Left lobe of liver (tissue), 2 donors: Measurements from ENCODE around the gene ZNF682. TPM values are rescaled to one million over a fixed set of nuclear protein-coding genes. Genes with fewer than 3 reads are reported as not detected.
"Not testable (repeated sequence)": the region's sequence is repeated elsewhere in the genome, so short reads cannot be mapped to it uniquely, and the experiment has no call there.

ENCODE experiments used
- ATAC-seq: fragments of 200-7000 bp; cut with Tn5 transposase; one replicate; pipeline ENCODE4 v1.9.1; 2020; ENCODE audit warnings: mild to moderate bottlenecking, moderate library complexity
- DNase-seq: peaks from one replicate; pipeline ENCODE4 v3.0.0-alpha.2; 2020; ENCODE audit warnings: low spot score
- total RNA-seq: library from RNA; stranded (reverse); gene quantifications from one replicate; pipeline ENCODE4 v1.2.1, GENCODE V29; 2021
- donor health status: DM: no; HTN: no; CAD: no; lungs with moderate emphysema.
- donor health status: DM: no; HTN: yes; CAD: no.

The ZNF682 gene
- total RNA-seq, 1 donor from 2014 or later: 2.8 TPM

DNA sequence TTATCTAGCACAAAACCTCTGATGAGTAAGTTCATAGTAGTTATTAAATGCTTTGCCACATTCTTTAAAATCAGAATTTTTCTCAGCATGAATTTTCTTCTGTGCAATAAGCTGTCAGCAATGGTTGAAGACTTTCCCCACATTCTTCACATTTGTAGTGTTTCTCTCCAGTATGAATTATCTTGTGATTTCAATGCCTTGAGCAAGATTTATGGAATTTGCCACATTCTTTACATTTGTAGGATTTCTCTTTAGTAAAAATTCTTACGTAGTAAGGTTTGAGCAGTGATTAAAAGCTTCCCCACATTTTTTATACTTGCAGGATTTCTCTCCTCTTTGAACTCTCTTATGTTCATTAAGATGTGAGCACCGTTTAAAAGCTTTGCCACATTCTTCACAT lies 33.6 kb downstream of the ZNF682 start:
- ATAC-seq: no peak
- DNase-seq: no peak

DNA sequence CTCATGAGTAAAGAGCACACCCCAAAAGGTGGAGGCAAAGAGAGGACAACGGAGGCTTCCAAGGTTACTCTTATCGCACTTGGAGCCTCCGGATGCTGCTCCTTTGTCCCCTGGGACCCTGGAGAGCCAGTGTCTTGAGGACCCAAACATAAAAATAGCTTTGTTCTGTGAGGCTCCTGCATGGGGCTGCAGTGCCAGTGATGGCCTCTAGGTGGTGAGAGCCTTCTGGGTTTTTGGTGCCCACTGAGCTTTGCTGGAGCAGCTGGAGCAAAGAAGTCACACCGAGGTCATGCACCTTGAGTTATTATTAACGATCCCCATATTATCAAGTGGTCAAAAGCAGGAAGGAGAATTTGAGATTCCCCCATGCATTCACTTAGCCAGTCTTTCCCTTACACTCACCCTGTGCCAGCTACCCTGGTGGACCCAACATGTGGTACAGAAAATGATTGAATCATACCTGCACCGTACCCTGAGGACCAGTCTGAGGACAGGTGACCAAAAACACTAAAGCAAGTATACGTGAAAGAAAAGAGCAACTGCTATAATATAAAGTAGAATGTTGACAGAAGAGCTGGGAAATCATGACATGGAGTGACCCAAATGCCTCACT lies 41.5 kb downstream of the ZNF682 start:
- ATAC-seq (no peak), DNase-seq (no peak)

DNA sequence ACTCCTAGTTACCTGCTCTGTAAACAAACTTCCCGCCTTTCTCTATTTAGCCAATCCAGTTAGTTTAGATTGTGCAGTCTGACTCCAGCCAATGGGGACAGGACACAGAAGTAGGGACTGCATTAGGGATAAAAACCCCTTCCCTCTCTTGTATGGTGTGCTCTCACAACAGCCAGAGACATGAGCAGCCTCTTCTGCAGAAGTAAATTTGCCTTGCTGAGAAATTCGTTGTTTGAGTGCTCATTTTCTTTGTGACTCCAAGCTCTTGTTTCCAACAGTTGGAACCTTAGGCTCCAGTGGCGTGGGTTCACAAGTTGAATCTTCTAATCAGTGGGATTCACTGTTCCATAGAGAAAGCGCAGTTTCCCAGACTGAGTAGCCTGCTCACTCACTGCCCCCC lies 72.4 kb downstream of the ZNF682 start:
- DNase-seq (no peak), ATAC-seq (no peak)

DNA sequence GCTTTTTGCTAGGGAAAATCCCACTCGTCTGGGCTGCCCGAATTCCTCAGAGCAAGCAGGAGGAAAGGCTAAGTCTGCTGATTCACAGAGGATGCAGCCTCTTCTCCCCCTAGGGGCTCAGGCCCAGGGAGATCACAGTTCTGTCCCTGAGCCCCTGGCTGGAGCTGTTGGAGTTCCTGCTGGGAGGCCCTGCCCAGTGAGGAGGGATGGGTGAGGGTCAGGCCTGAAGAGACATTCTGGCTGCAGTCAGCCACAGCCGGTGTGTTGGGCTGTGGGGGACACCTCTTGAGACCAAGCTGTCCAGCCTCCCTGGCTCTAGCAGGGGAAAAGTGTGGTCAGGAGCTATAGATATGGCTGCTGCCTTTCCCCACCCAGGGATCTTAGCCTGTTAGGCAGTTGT lies 73.2 kb downstream of the ZNF682 start:
- ATAC-seq, DNase-seq: not testable (repeated sequence)

DNA sequence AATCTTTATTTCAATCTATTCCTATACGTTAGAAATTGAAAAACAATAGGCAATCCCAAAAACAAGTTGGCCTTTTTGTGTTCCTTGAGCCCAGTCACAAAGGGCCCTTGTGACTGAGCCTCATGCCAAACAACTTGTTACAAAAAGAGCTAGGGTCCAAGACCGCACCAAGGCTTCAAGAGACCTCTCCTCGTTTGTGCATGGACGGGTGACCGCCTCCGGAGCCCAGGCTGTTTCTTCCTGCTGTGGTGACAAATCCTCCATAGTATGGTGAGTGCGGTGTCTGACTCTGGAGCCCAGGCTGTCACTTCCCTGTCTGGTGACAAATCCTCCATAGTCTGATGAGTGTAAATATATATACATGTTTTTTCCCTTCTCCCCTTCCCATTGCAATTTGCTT lies 74.9 kb downstream of the ZNF682 start:
- no peak for ATAC-seq
- no peak for DNase-seq

DNA sequence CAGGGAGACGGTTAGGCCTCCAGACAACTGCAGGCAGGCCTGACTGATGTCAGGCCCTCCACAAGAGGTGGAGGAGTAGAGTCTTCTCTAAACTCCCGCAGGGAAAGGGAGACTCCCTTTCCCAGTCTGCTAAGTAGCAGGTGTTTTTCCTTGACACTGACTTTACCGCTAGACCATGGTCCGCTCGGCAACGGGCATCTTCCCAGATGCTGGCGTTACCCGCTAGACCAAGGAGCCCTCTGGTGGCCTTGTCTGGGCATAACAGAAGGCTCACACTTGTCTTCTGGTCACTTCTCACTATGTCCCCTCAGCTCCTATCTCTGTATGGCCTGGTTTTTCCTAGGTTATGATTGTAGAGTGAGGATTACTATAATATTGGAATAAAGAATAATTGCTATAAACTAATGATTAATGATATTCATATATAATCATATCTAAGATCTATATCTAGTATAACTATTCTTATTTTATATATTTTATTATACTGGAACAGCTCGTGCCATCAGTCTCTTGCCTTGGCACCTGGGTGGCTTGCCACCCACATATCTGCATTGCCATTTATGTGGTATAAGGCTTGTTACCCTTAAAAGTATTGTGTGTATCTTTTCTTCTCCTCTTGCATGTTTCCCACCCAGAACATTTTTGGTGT lies 80.0 kb downstream of the ZNF682 start:
- ATAC-seq: not testable (repeated sequence)
- peak; percentile 71 for DNase-seq

DNA sequence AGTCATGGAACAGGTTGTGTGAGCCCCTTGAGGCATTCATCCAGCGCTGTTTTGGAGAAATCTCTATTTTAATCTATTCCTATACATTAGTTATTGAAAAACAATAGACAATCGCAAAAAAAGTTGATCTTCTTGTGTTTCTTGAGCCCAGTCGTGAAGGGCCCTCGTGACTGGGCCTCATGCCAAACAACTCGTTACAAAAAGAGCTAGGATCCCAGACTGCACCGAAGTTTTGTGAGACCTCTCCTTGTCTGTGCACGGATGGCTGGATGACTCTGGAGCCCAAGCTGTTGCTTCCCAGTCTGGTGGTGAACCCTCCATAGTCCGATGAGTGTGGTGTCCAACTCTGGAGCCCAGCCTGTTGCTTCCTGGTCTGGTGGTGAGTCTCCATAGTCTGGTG lies 81.5 kb downstream of the ZNF682 start:
- ATAC-seq, DNase-seq: not testable (repeated sequence)

DNA sequence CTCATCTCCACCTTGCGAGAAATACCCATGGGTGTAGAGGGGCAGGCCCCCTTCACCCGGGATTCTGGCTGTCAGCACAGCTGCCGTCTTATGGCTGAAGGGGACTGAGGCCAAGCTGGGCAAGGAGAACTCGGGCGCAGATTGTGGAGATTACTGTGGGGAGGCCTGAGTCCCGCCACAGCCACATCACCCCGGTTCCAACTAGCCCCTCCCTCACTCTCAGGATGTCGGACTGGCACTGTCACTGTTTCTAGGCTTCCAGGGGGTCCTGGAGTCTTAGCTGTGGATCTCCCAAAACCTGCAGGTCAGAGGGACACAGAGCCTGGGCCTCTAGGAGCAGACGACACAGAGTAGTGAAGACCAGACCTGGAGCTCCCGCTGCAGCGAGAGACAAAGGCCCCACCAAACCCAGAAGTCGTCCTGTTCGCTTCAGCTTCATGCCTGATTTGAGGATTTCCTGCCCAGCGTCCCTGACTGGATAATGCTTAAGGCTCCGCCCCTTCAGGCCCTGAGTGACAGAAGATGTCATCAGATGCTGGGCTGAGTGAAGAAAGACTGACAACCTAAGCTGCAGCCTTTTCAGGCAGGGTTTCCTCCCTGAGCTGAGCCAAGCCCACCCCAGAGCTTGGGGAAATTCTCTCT lies 82.8 kb downstream of the ZNF682 start:
- DNase-seq (no peak), ATAC-seq (no peak)

DNA sequence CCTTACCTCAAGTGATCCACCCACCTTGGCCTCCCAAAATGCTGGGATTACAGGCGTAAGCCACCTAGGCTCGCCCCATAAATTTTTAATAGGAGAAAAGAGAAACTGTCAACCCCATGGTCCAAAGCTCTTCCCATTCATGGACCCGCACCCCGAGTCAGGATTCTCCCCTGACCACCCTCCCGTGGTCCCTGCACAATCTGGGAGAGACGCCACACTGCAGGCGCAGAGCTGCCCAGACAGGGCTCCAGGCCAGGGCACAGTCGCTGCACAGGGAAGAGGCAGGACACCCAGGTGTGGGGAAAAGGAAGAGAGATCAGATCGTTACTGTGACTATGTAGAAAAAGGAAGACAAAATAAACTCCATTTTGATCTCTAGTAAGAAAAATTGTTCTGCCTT lies 84.1 kb downstream of the ZNF682 start:
- no peak for ATAC-seq
- no peak for DNase-seq

Other genes with a start within 250 kb of the ZNF682 start
- 2.9 TPM for gene ZNF506, start 217.8 kb downstream of the ZNF682 start, total RNA-seq
- 4.7 TPM for gene ZNF253, start 173.6 kb downstream of the ZNF682 start, total RNA-seq
- 0.45 TPM for gene ZNF93, start 138.6 kb downstream of the ZNF682 start, total RNA-seq
- 0.43 TPM for gene ZNF90, start 38.5 kb upstream of the ZNF682 start, total RNA-seq
- gene ZNF486, start 127.7 kb upstream of the ZNF682 start, total RNA-seq: 0.70 TPM